HG02938 (cell line): ENCODE measurements around the gene SLC25A25.

Experiments used
- ATAC-seq: cut with Tn5 transposase; IDR thresholded peaks from one replicate; pipeline ENCODE4 v1.9.1; 2021; ENCODE audit warnings: mild to moderate bottlenecking, moderate library complexity; ENCODE audit not compliant: unreplicated experiment

SLC25A25 gene

DNA sequence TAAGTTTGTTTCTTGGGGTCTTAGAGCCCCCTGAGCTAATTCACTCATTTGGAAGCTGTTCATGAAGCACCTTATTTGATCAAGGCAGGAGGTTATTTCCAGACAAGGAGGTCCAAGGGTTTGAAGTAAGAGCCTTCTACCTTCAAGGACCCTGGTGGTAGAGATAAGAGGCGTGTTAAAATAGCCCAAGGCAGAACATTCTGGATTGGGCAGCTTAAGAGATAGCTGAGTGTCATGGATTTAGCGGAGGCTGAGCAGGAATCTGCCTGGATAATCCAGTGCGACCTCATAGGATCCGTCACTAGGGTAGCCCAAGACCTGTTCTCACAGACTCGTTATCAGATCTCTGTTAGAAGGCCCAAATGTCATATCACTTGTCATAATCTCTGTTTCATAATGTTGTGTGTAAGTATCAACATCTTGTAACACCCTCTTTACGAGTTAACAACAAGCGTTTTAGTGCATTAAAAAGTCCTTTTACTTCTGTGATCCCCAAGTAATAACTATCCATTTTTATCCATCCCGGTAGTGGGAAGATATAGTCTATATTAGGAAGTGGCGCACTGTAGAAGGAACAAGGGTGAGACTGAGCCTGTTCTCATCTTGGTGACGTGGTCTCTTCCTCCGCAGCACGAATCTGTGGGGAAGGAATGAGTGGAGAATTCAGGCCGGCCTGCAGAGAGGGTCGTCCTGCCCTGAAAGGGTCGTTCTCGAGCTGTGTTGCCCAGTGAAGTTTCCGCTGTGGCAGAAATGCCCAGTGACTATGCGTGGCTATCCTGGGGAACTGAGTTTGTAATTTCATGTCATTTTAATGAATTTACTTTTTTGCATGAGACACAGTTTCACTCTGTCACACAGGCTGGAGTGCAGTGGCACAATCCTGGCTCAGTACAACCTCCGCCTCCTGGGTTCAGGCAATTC lies 28.8 kb downstream of the SLC25A25 start:
- no peak for ATAC-seq

DNA sequence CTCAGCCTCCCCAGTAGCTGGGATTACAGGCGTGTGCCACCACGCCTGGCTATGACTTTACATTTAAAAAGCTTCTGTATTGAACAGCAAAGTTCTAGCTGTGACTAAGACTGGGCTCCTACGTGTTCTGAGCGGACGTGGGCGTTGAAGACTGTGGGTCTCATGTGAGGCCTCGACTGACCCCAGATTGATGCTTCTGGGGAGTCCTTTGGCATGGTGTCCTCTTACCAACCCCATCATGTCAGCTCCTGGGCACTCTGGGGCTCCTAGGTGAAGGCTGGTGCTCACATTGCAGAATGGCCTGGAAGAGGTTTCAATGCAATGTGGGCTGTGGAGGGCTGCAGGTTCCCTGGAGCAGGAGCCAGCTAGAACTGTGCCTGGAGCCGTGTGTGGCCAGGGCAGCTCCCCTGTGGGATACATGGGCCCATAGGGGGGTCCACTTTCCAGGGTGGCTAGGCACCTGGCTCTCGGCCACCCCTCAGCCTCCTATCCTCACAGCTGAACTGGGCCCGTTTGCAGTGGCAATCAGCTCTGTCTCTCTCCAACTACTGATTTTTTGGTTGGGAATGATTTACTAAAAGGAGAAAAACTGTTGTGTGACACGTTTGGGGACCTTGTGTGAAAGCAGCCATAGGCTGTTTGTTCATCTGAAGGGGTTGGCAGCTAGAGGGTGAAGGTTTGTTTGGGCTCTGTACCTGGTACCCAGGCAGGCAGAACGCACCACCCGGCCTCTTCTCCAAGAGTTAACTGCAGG lies 29.7 kb downstream of the SLC25A25 start:
- ATAC-seq = no peak

DNA sequence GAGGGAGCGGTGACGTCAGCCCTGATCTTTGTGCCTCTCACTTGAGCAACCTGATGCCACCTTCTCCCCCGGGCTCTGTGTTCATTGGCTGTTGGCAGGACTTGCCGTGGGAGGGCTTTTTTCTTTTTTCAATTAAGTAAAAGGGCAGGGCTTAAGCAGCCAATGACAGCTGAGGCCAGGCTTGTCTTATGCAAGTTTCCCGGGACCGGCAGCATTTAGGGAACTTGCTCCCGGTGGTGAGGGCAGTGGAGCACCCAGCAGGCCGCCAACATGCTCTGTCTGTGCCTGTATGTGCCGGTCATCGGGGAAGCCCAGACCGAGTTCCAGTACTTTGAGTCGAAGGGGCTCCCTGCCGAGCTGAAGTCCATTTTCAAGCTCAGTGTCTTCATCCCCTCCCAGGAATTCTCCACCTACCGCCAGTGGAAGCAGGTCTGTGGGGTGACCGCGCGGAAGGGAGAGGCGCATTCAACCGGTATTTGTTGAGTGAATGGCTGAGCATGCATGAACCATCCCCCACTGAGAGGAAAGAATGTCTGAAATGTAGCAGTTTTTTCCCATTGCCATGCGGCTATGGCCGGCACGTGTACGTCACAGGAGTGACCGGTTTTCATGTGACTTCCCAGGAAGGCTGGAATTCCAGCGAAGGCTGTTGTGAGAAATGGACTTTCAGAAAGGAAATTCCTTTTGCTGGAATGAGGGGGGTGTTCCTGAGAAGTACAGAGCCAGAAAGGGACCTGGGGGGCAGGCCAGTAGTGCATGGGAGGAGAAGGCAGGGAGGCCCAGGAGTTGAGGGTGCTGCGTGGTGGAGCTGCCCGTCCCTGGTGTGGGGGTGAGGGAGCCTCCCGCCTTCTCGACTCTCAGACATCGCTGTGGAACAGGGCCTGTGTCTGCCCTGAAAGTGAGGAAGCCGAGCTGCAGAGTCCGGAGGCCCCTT lies 30.5 kb downstream of the SLC25A25 start:
- ATAC-seq = no peak

DNA sequence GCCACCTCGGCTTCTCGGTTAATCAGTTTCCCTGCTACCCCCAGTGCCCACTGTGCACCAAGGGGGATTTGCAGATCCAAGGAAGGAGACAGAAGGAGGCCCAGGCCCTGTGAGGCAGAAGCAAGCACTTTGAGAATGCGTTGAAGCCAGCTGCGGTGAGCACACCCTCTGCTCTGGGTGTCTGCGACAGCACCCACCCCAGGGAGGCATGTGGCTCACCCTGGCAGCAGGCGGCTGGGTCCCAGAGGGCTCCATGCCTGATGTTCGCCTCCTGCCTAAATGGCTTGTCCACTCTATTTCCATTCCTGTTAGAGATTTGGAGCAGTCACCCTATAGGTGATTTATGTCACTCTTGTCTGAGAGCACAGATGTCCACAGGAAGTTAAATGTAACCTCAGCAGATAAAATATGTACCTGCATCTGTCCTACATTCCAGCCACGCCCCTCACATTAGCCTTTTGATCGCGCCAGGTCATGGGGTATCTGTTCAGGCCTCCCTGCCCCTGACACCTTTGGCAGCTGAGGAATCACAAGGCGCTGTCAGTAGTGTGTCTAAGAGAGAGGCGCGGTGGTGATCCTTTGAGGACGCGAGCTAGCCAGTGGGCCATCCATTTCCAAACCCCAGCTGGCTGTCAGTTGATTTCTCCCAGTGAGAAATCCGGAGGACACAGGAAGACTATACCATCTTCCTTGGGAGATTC lies 31.3 kb downstream of the SLC25A25 start:
- no peak for ATAC-seq

DNA sequence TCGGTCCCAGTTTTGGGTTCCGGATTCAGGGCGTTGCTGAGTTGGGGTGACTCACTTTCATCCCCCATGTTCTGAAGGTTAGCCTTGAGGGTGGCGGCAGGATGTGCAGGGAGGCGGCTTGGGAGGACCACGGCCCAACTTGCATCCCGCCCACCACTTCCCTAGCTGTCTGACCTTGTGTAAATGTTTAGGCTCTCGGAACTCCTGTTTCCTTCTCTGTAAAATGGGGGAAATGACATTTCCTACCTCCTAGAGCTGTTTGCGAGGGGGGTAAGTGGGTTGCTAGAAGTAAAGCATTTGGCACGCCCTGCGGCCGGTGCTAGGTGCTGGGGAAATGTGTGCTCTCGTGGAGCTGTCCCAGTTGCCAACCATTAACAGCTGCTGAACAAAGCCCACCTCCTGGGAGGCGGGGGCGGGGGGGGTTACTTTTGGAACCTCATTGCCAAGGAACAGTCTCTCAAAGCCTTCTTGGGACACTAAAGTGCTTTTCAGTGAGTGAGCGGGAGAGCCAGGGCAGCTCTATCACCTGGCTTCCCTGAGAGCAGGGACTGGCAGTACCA lies 32.0 kb downstream of the SLC25A25 start:
- ATAC-seq = no peak

DNA sequence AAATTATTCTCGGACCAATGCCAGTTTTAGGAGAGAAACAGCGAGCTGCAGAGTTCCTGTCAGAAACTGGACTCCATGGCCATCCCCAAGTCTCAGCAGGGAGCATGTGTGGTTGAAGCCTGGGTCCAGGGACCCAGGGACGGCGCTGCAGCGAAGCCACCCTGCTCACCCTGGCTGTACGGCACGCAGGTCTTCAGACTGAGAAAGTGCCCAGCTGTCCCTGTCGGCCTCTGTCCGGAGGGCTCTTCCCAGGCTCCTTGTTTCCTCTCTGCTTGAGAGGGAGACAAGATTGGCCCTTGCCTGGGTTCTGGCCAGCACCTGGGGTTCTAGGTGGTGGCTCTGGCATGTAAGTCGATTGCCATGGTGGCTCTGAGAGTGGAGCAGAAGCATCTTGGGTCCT lies 32.5 kb downstream of the SLC25A25 start:
- no peak for ATAC-seq

DNA sequence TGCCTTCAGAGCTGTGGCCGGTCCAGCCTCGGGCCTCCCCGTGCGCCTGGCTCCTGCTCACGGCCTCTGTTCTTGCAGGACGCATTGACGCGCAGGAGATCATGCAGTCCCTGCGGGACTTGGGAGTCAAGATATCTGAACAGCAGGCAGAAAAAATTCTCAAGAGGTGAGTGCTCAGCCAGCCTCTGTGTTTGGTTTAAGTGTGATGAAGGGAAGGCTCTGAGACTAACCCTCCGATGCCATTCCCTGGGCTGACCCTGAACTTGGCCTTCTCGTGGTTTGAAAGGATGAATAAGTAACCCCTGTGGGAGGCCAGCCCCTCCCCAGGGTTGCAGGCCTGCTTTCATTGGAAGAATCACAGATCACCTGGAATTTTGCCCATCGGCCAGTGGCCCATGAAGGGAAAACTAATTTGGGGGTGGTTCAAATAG lies 33.2 kb downstream of the SLC25A25 start:
- no peak for ATAC-seq

DNA sequence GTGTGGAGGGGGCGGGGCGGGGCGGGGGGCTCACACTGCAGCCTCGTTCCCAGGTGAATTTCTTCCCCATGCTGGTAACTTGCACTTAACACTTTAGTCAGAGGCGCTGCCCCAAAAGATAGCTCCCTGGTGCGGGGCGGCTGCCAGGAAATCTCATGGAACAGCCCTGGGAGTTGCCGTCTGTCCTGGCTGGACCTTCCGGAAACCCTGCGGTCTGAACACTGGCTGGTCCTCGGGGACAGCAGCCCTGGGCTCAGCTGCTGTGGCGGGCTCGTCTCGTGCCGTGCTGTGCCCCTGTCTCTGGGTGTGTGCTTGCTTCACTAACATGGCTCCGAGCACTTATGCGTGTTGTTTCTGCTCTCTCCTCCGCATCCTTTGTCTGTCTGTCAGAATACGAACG lies 33.7 kb downstream of the SLC25A25 start:
- no peak for ATAC-seq

DNA sequence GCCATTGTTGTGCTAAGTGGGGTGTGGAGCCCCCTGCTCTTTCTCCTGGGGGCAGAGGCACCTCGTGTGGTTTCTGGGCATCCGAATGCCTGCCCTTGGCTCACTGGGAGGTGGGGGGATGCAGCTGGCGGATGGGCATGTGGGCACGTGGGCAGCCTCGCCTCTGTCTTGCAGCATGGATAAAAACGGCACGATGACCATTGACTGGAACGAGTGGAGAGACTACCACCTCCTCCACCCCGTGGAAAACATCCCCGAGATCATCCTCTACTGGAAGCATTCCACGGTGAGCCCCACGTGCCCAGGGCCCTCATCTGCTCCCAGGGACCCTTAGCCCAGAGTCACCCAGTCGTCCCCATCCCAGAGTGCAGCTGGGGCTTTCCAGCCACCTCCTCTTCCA lies 34.2 kb downstream of the SLC25A25 start:
- ATAC-seq = no peak

DNA sequence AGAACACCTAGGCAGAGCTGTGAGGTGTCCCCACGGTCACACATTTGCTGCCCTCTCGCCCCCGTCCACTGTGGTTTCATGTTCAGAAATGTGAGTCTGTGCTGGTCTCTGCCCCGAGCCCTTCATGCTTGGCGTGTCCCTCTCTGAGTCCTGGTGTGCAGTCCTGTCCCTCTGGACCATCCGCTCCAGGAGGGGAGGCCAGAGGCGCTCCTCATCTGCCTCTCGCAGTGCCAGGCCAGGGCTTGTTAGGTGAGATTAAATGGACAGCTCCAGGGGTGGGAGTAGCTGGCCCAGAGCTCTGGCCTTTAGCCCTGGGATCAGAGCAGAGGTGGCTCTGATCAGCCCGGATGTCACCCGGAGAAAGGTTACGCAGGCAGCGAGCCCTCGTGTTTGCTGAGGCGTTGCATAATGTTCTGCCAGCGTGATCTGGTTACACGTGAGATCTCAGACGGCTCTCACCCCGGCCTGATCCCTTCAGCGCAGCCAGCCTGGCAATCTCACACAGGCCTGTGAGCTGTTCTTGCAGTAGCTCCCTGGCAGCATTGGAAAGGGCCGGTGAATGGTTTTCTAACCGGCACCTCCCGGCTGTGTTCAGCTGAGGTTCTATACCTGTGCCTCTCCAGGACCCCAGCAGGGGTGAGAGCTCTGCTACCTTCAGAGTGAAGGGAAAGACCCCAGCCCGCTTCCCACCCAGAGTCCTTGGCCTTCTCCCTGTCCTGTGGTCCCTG lies 35.0 kb downstream of the SLC25A25 start:
- ATAC-seq = no peak

DNA sequence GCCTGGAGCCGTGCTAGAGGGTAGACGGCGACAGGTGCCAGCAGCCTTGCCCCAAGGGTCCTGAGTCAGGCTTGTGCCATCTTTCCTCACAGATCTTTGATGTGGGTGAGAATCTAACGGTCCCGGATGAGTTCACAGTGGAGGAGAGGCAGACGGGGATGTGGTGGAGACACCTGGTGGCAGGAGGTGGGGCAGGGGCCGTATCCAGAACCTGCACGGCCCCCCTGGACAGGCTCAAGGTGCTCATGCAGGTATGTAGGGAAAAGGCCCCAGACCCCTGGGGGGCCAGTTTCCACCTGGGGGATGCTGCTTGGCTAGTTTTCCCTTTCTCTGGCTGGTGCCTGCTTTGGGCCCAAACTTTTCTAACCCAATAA lies 35.5 kb downstream of the SLC25A25 start:
- no peak for ATAC-seq

DNA sequence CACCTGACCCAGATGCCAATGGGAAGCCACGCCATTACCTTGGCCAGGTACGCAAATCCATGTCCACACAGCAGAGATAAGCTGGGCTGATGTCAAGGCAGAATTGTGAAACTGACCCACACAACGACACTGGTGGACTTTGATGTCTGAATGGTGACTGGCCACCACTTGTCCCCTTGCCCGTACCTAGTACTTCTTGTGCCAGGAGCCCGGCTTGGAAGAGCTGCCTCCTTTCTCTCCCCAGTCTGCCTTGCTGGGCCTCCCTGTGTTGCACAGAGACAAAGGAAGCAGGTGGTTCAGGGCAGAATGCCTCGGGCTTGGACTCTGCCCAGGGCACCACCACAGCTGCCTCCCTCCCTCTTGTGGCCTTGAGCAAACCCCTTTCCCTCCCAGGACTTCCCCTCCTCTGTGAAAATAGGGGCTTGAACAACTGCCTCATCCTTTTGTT lies 36.2 kb downstream of the SLC25A25 start:
- ATAC-seq = no peak

DNA sequence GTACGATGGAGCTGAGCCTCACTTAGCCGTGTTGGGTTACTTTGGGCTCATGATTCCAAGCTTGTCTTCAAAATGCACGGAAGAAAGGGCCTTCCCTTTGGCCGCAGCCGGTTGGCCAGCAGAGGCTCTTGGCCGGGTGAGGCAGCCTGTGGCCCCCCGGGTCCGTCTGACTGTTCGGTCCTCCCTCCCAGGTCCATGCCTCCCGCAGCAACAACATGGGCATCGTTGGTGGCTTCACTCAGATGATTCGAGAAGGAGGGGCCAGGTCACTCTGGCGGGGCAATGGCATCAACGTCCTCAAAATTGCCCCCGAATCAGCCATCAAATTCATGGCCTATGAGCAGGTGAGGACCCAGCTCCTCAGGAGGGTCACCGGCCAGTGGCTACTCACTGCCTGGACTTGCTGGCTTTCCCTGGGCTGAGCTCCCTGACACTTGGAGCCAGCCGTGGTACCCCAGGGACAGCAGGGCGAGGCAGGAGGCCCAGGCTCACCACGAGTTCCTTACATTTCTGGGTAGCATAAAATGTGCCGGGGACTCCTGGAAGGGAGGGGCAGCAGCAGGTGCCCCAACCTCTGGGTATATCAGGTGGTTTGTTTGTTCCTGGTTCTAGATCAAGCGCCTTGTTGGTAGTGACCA lies 37.6 kb downstream of the SLC25A25 start:
- ATAC-seq = no peak

DNA sequence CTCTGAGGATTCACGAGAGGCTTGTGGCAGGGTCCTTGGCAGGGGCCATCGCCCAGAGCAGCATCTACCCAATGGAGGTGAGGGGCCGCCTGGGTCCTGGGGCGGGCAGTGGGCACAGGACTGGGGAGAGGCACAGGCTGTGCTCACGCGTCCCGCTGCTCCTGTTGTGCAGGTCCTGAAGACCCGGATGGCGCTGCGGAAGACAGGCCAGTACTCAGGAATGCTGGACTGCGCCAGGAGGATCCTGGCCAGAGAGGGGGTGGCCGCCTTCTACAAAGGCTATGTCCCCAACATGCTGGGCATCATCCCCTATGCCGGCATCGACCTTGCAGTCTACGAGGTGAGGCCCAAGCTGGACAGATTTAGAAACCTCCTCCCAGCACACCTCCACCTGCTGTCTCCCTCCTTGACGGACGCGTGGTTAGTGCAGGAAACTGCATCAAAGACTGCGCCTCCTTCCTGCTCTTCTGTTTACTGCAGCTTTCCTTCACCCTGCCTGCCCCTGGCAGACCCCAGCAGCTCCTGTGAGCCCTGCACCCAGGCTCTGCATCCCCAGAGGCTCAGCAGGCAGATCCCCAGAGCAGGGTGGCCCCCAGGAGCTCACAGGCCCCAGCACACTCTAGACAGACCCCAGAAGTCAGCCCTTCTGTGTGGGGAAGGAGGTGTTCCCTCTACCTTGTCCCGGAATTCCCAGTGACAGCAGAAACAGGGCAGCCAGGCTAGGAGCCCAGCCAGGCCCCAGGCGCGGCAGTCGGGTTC lies 38.3 kb downstream of the SLC25A25 start:
- ATAC-seq = no peak

DNA sequence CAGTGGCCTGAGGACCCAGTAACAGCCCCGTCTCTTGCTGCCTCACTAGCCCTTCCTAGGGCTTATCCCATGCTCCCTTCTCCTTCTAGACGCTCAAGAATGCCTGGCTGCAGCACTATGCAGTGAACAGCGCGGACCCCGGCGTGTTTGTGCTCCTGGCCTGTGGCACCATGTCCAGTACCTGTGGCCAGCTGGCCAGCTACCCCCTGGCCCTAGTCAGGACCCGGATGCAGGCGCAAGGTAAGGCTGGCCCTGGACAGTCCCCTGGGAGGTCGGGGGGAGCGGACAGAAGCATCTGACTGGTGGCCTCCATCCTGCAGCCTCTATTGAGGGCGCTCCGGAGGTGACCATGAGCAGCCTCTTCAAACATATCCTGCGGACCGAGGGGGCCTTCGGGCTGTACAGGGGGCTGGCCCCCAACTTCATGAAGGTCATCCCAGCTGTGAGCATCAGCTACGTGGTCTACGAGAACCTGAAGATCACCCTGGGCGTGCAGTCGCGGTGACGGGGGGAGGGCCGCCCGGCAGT lies 39.0 kb downstream of the SLC25A25 start:
- ATAC-seq = no peak

DNA sequence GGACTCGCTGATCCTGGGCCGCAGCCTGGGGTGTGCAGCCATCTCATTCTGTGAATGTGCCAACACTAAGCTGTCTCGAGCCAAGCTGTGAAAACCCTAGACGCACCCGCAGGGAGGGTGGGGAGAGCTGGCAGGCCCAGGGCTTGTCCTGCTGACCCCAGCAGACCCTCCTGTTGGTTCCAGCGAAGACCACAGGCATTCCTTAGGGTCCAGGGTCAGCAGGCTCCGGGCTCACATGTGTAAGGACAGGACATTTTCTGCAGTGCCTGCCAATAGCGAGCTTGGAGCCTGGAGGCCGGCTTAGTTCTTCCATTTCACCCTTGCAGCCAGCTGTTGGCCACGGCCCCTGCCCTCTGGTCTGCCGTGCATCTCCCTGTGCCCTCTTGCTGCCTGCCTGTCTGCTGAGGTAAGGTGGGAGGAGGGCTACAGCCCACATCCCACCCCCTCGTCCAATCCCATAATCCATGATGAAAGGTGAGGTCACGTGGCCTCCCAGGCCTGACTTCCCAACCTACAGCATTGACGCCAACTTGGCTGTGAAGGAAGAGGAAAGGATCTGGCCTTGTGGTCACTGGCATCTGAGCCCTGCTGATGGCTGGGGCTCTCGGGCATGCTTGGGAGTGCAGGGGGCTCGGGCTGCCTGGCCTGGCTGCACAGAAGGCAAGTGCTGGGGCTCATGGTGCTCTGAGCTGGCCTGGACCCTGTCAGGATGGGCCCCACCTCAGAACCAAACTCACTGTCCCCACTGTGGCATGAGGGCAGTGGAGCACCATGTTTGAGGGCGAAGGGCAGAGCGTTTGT lies 39.6 kb downstream of the SLC25A25 start:
- ATAC-seq = no peak
